Activated naive CD4-positive, alpha-beta T cell treated with anti-CD3 and anti-CD28 coated beads, Interleukin-2, amount 10 ng/mL, durations not matched to agents 7 days and 5 days (primary cell): ENCODE results near the gene DYNC1LI1.

Experiments used
- CTCF ChIA-PET: fragments of 350-600 bp; sonication (Branson Sonifier 250); formaldehyde crosslinking; loops from one replicate; lab custom pipeline; 2021; ENCODE audit warnings: antibody characterized with exemption; lab: Charles Lee
- DNase-seq: peaks from one replicate; pipeline ENCODE4 v3.0.0-alpha.2; 2020
- H3K27ac Mint-ChIP-seq: one replicate; pipeline ENCODE4 v1.8.0; 2021; ENCODE audit warnings: mild to moderate bottlenecking, moderate library complexity, mixed read lengths
- H3K27me3 Mint-ChIP-seq: one replicate; pipeline ENCODE4 v1.8.0; 2021; ENCODE audit warnings: mild to moderate bottlenecking, mixed read lengths
- H3K36me3 Mint-ChIP-seq: one replicate; pipeline ENCODE4 v1.8.0; 2021; ENCODE audit warnings: mixed read lengths
- H3K4me1 Mint-ChIP-seq: one replicate; pipeline ENCODE4 v1.8.0; 2021; ENCODE audit warnings: mixed read lengths
- H3K4me3 Mint-ChIP-seq: one replicate; pipeline ENCODE4 v1.8.0; 2021; ENCODE audit warnings: mild to moderate bottlenecking, moderate library complexity, mixed read lengths
- H3K9me3 Mint-ChIP-seq: one replicate; pipeline ENCODE4 v1.8.0; 2021; ENCODE audit warnings: mixed read lengths

Gene DYNC1LI1

GRCh38 chr3:32571192-32571485 is 481 bp upstream of the DYNC1LI1 start:
- peaks cover 30% of the 10 kb centered on the region for H3K4me1 Mint-ChIP-seq
- peak overlapping the region; percentile 88 for H3K27ac Mint-ChIP-seq
- DNase-seq = no peak
- H3K4me3 Mint-ChIP-seq = peak overlapping the region; percentile 81
- peaks cover 1% of the 10 kb centered on the region for H3K36me3 Mint-ChIP-seq
- H3K27me3 Mint-ChIP-seq = peaks cover 4% of the 10 kb centered on the region
- CTCF ChIA-PET = no interaction called here
- H3K9me3 Mint-ChIP-seq = no peaks in the 10 kb centered on the region

GRCh38 chr3:32569540-32570420 is 878 bp downstream of the DYNC1LI1 start:
- peak; percentile 65 for DNase-seq
- H3K36me3 Mint-ChIP-seq = peaks cover 7% of the 10 kb centered on the region
- CTCF ChIA-PET = interaction anchor here (0.7 kb wide), 1 partner anchor 343 kb away, joined by 3 read pairs; no protein-coding TSS in a partner anchor
- peak overlapping the region; percentile 83 for H3K27ac Mint-ChIP-seq
- H3K27me3 Mint-ChIP-seq = peaks cover 4% of the 10 kb centered on the region
- H3K9me3 Mint-ChIP-seq = no peaks in the 10 kb centered on the region
- H3K4me1 Mint-ChIP-seq = peaks cover 30% of the 10 kb centered on the region
- peak overlapping the region; percentile 81 for H3K4me3 Mint-ChIP-seq

- H3K4me3 Mint-ChIP-seq = peak overlapping the region; percentile 81
- CTCF ChIA-PET = no interaction called here
- H3K4me1 Mint-ChIP-seq = peaks cover 30% of the 10 kb centered on the region
- H3K36me3 Mint-ChIP-seq = peaks cover 11% of the 10 kb centered on the region
- H3K27me3 Mint-ChIP-seq = peaks cover 4% of the 10 kb centered on the region
- DNase-seq = no peak
- H3K9me3 Mint-ChIP-seq = no peaks in the 10 kb centered on the region
- no peak overlapping the region for H3K27ac Mint-ChIP-seq
Measured at GRCh38 chr3:32568953-32569352, 1.7 kb downstream of the DYNC1LI1 start.

- CTCF ChIA-PET = no interaction called here
- Mint-ChIP-seq H3K4me3 (no peak overlapping the region), H3K27ac (no peak overlapping the region), H3K4me1 (peaks cover 23% of the 10 kb centered on the region), H3K9me3 (no peaks in the 10 kb centered on the region), H3K36me3 (peaks cover 19% of the 10 kb centered on the region), H3K27me3 (no peaks in the 10 kb centered on the region)
- no peak for DNase-seq
Measured at GRCh38 chr3:32564195-32564594, 6.5 kb downstream of the DYNC1LI1 start.

GRCh38 chr3:32562640-32563039 is 8.0 kb downstream of the DYNC1LI1 start:
- no peak overlapping the region for H3K4me3 Mint-ChIP-seq
- H3K27ac Mint-ChIP-seq = no peak overlapping the region
- peaks cover 9% of the 10 kb centered on the region for H3K4me1 Mint-ChIP-seq
- peaks cover 19% of the 10 kb centered on the region for H3K36me3 Mint-ChIP-seq
- DNase-seq = no peak
- CTCF ChIA-PET = no interaction called here
- H3K27me3 Mint-ChIP-seq = no peaks in the 10 kb centered on the region
- H3K9me3 Mint-ChIP-seq = no peaks in the 10 kb centered on the region

GRCh38 chr3:32557640-32558352 is 12.9 kb downstream of the DYNC1LI1 start:
- H3K4me3 Mint-ChIP-seq = no peak overlapping the region
- no peaks in the 10 kb centered on the region for H3K9me3 Mint-ChIP-seq
- no peaks in the 10 kb centered on the region for H3K27me3 Mint-ChIP-seq
- H3K36me3 Mint-ChIP-seq = peaks cover 5% of the 10 kb centered on the region
- no peak overlapping the region for H3K27ac Mint-ChIP-seq
- H3K4me1 Mint-ChIP-seq = peaks cover 13% of the 10 kb centered on the region
- no peak for DNase-seq
- CTCF ChIA-PET = no interaction called here

- Mint-ChIP-seq H3K27me3 (no peaks in the 10 kb centered on the region), H3K27ac (no peak overlapping the region), H3K9me3 (no peaks in the 10 kb centered on the region), H3K36me3 (peaks cover 3% of the 10 kb centered on the region), H3K4me1 (peaks cover 20% of the 10 kb centered on the region), H3K4me3 (no peak overlapping the region)
- no peak for DNase-seq
- CTCF ChIA-PET = no interaction called here
Measured at GRCh38 chr3:32556332-32556731, 14.3 kb downstream of the DYNC1LI1 start.

- H3K4me3 Mint-ChIP-seq = no peak overlapping the region
- H3K4me1 Mint-ChIP-seq = peaks cover 24% of the 10 kb centered on the region
- H3K9me3 Mint-ChIP-seq = no peaks in the 10 kb centered on the region
- H3K27ac Mint-ChIP-seq = no peak overlapping the region
- no peaks in the 10 kb centered on the region for H3K36me3 Mint-ChIP-seq
- CTCF ChIA-PET = no interaction called here
- DNase-seq = no peak
- no peaks in the 10 kb centered on the region for H3K27me3 Mint-ChIP-seq
Measured at GRCh38 chr3:32553973-32554372, 16.7 kb downstream of the DYNC1LI1 start.

- Mint-ChIP-seq H3K4me3 (no peak overlapping the region), H3K4me1 (peaks cover 24% of the 10 kb centered on the region), H3K27ac (no peak overlapping the region), H3K36me3 (no peaks in the 10 kb centered on the region), H3K27me3 (no peaks in the 10 kb centered on the region), H3K9me3 (no peaks in the 10 kb centered on the region)
- CTCF ChIA-PET = no interaction called here
- DNase-seq = no peak
Measured at GRCh38 chr3:32553459-32553858, 17.2 kb downstream of the DYNC1LI1 start.

- CTCF ChIA-PET = no interaction called here
- Mint-ChIP-seq H3K4me1 (peaks cover 24% of the 10 kb centered on the region), H3K9me3 (no peaks in the 10 kb centered on the region), H3K36me3 (no peaks in the 10 kb centered on the region), H3K27me3 (no peaks in the 10 kb centered on the region), H3K27ac (no peak overlapping the region), H3K4me3 (no peak overlapping the region)
- no peak for DNase-seq
Measured at GRCh38 chr3:32552013-32552412, 18.6 kb downstream of the DYNC1LI1 start.

GRCh38 chr3:32551496-32551895 is 19.2 kb downstream of the DYNC1LI1 start:
- no peak overlapping the region for H3K27ac Mint-ChIP-seq
- H3K36me3 Mint-ChIP-seq = peaks cover 1% of the 10 kb centered on the region
- no peak for DNase-seq
- peaks cover 24% of the 10 kb centered on the region for H3K4me1 Mint-ChIP-seq
- no peaks in the 10 kb centered on the region for H3K9me3 Mint-ChIP-seq
- CTCF ChIA-PET = no interaction called here
- no peaks in the 10 kb centered on the region for H3K27me3 Mint-ChIP-seq
- H3K4me3 Mint-ChIP-seq = no peak overlapping the region

- CTCF ChIA-PET = no interaction called here
- H3K27me3 Mint-ChIP-seq = no peaks in the 10 kb centered on the region
- no peak for DNase-seq
- no peak overlapping the region for H3K4me3 Mint-ChIP-seq
- H3K27ac Mint-ChIP-seq = no peak overlapping the region
- no peaks in the 10 kb centered on the region for H3K9me3 Mint-ChIP-seq
- peaks cover 3% of the 10 kb centered on the region for H3K36me3 Mint-ChIP-seq
- peaks cover 24% of the 10 kb centered on the region for H3K4me1 Mint-ChIP-seq
Measured at GRCh38 chr3:32551087-32551486, 19.6 kb downstream of the DYNC1LI1 start.

GRCh38 chr3:32545305-32545704 is 25.4 kb downstream of the DYNC1LI1 start:
- Mint-ChIP-seq H3K4me1 (no peaks in the 10 kb centered on the region), H3K27ac (no peak overlapping the region), H3K4me3 (no peak overlapping the region), H3K27me3 (no peaks in the 10 kb centered on the region), H3K36me3 (peaks cover 10% of the 10 kb centered on the region), H3K9me3 (no peaks in the 10 kb centered on the region)
- CTCF ChIA-PET = interaction anchor here (0.6 kb wide), 1 partner anchor 164 kb away, joined by 3 read pairs; no protein-coding TSS in a partner anchor
- no peak for DNase-seq

- H3K4me1 Mint-ChIP-seq = no peaks in the 10 kb centered on the region
- H3K27ac Mint-ChIP-seq = no peak overlapping the region
- CTCF ChIA-PET = no interaction called here
- no peaks in the 10 kb centered on the region for H3K27me3 Mint-ChIP-seq
- H3K36me3 Mint-ChIP-seq = peaks cover 10% of the 10 kb centered on the region
- H3K9me3 Mint-ChIP-seq = no peaks in the 10 kb centered on the region
- DNase-seq = no peak
- no peak overlapping the region for H3K4me3 Mint-ChIP-seq
Measured at GRCh38 chr3:32544894-32545293, 25.8 kb downstream of the DYNC1LI1 start.

- H3K27me3 Mint-ChIP-seq = no peaks in the 10 kb centered on the region
- CTCF ChIA-PET = no interaction called here
- H3K9me3 Mint-ChIP-seq = no peaks in the 10 kb centered on the region
- H3K4me3 Mint-ChIP-seq = no peak overlapping the region
- no peak overlapping the region for H3K27ac Mint-ChIP-seq
- H3K36me3 Mint-ChIP-seq = peaks cover 15% of the 10 kb centered on the region
- H3K4me1 Mint-ChIP-seq = no peaks in the 10 kb centered on the region
- DNase-seq = no peak
Measured at GRCh38 chr3:32542807-32543206, 27.9 kb downstream of the DYNC1LI1 start.
